IMR-90 (cell line): ENCODE measurements around the gene TTC7B. TPM values are rescaled to one million over a fixed set of nuclear protein-coding genes. Genes with fewer than 3 reads are reported as not detected.

ENCODE experiments used
- ATAC-seq: fragments of 200-7000 bp; cut with Tn5 transposase; 2 replicates; pipeline ENCODE4 v1.9.1; 2020; ENCODE audit warnings: low read depth, mild to moderate bottlenecking, moderate library complexity
- BruUV-seq: library from RNA; stranded (reverse); fragments of 400-500 nt; replicated peaks from 2 replicates; lab custom pipeline; 2021; lab: Mats Ljungman, UMichigan
- CTCF ChIA-PET: fragments of 300-600 bp; formaldehyde crosslinking; extraction: SDS; loops from one replicate; lab custom pipeline; 2021; ENCODE audit warnings: antibody characterized with exemption; lab: Yijun Ruan, JAX
- POLR2A ChIA-PET: fragments of 300-600 bp; sonication (Branson Sonifier 250); formaldehyde crosslinking; loops from one replicate; lab custom pipeline; 2022; ENCODE audit warnings: antibody characterized with exemption; ENCODE audit not compliant: unreplicated experiment; lab: Charles Lee
- DNase-seq: peaks from one replicate; pipeline ENCODE4 v3.0.0; 2013
- H2AFZ ChIP-seq: replicated peaks from 2 replicates; pipeline ENCODE3; 2013; ENCODE audit warnings: low read length, mild to moderate bottlenecking; ENCODE audit not compliant: poor library complexity
- H2AK5ac ChIP-seq: 2 replicates; pipeline ENCODE4 v1.6.1; 2013; ENCODE audit warnings: low read depth, low read length, inconsistent platforms
- H2AK9ac ChIP-seq: replicated peaks from 2 replicates; pipeline ENCODE3; 2013; ENCODE audit warnings: mild to moderate bottlenecking, low read depth, low read length, moderate library complexity; ENCODE audit not compliant: poor library complexity
- H2BK120ac ChIP-seq: 2 replicates; pipeline ENCODE4 v1.6.1; 2013; ENCODE audit warnings: low read depth, low read length, inconsistent platforms
- H2BK15ac ChIP-seq: 3 replicates; pipeline ENCODE4 v1.6.1; 2013; ENCODE audit warnings: low read depth, low read length, inconsistent platforms
- H2BK20ac ChIP-seq: 2 replicates; pipeline ENCODE4 v1.6.1; 2013; ENCODE audit warnings: low read depth, mild to moderate bottlenecking, inconsistent platforms, low read length, moderate library complexity
- H2BK5ac ChIP-seq: 2 replicates; pipeline ENCODE4 v1.6.1; 2013; ENCODE audit warnings: mild to moderate bottlenecking, low read depth, low read length, inconsistent platforms; ENCODE audit not compliant: poor library complexity, severe bottlenecking
- H3K14ac ChIP-seq: replicated peaks from 2 replicates; pipeline ENCODE4 v1.6.1; 2013; ENCODE audit warnings: low read depth, low read length, inconsistent platforms
- H3K18ac ChIP-seq: 2 replicates; pipeline ENCODE4 v1.6.1; 2013; ENCODE audit warnings: low read depth, low read length, control low read depth
- H3K23ac ChIP-seq: 2 replicates; pipeline ENCODE4 v1.6.1; 2013; ENCODE audit warnings: low read depth, low read length, inconsistent platforms
- H3K27ac ChIP-seq: 2 replicates; pipeline ENCODE4 v1.5.1; 2013; ENCODE audit warnings: mild to moderate bottlenecking, control low read depth, low read length; ENCODE audit not compliant: insufficient read depth
- H3K27me3 ChIP-seq: 2 replicates; pipeline ENCODE4 v1.6.1; 2013; ENCODE audit warnings: low read length; ENCODE audit not compliant: control insufficient read depth, insufficient read depth
- H3K36me3 ChIP-seq: 2 replicates; pipeline ENCODE4 v1.6.1; 2013; ENCODE audit warnings: low read length, mixed read lengths; ENCODE audit not compliant: control insufficient read depth, insufficient read depth
- H3K4ac ChIP-seq: 2 replicates; pipeline ENCODE4 v1.6.1; 2013; ENCODE audit warnings: low read depth, low read length, inconsistent platforms
- H3K4me1 ChIP-seq: 2 replicates; pipeline ENCODE4 v1.6.1; 2013; ENCODE audit warnings: low read length, mixed read lengths; ENCODE audit not compliant: control insufficient read depth, insufficient read depth
- H3K4me2 ChIP-seq: 2 replicates; pipeline ENCODE4 v1.6.1; 2013; ENCODE audit warnings: low read depth, mild to moderate bottlenecking, control low read depth, low read length, moderate library complexity
- H3K4me3 ChIP-seq: 2 replicates; pipeline ENCODE4 v1.5.1; 2013; ENCODE audit warnings: low read depth, mild to moderate bottlenecking, control low read depth, low read length, moderate library complexity; ENCODE audit not compliant: insufficient read depth
- H3K56ac ChIP-seq: 2 replicates; pipeline ENCODE4 v1.6.1; 2013; ENCODE audit warnings: low read length, inconsistent platforms; ENCODE audit not compliant: insufficient read depth; ENCODE audit errors: extremely low read depth
- H3K79me1 ChIP-seq, 2 experiments: 2 replicates each; pipeline ENCODE4 v1.6.1; 2013; ENCODE audit warnings: low read length in 2 of 2, inconsistent platforms in 1 of 2, low read depth in 1 of 2
- H3K9ac ChIP-seq: 2 replicates; pipeline ENCODE4 v1.6.1; 2013; ENCODE audit warnings: low read depth, low read length, control low read depth
- H3K9me1 ChIP-seq: 2 replicates; pipeline ENCODE4 v1.6.1; 2013; ENCODE audit warnings: low read length, inconsistent platforms; ENCODE audit not compliant: insufficient read depth
- H3K9me3 ChIP-seq: 2 replicates; pipeline ENCODE4 v1.6.1; 2013; ENCODE audit warnings: low read length; ENCODE audit not compliant: control insufficient read depth, insufficient read depth
- H4K20me1 ChIP-seq: 2 replicates; pipeline ENCODE4 v1.6.1; 2013; ENCODE audit warnings: low read length, inconsistent platforms; ENCODE audit not compliant: insufficient read depth
- H4K5ac ChIP-seq: 2 replicates; pipeline ENCODE4 v1.6.1; 2013; ENCODE audit warnings: mild to moderate bottlenecking, low read depth, low read length, control low read depth
- H4K8ac ChIP-seq, 2 experiments: 2 replicates each; pipeline ENCODE4 v1.6.1; 2013; ENCODE audit warnings: low read depth in 2 of 2, low read length in 2 of 2, control low read depth in 1 of 2, inconsistent platforms in 1 of 2
- H4K91ac ChIP-seq: 2 replicates; pipeline ENCODE4 v1.6.1; 2013; ENCODE audit warnings: low read depth, low read length, inconsistent platforms; ENCODE audit not compliant: insufficient read depth
- BHLHE40 ChIP-seq: fragments of 150-350 bp; IDR thresholded peaks from 2 replicates; pipeline ENCODE4 v1.6.1; 2016; ENCODE audit warnings: mild to moderate bottlenecking, low read depth, low read length
- FOS ChIP-seq: fragments of 150-350 bp; IDR thresholded peaks from 2 replicates; pipeline ENCODE4 v1.6.1; 2016; ENCODE audit warnings: low read depth, low read length
- MAFK ChIP-seq: IDR thresholded peaks from 2 replicates; pipeline ENCODE4 v1.6.1; 2012; ENCODE audit warnings: low read depth, low read length, improper control_type of control experiment
- MXI1 ChIP-seq: IDR thresholded peaks from 2 replicates; pipeline ENCODE4 v1.6.1; 2012; ENCODE audit warnings: low read depth, mild to moderate bottlenecking, low read length, moderate library complexity, borderline replicate concordance
- NFE2L2 ChIP-seq: fragments of 150-350 bp; IDR thresholded peaks from 2 replicates; pipeline ENCODE4 v1.6.1; 2016; ENCODE audit warnings: low read depth, mild to moderate bottlenecking, low read length
- RCOR1 ChIP-seq: IDR thresholded peaks from 2 replicates; pipeline ENCODE4 v1.6.1; 2012; ENCODE audit warnings: mild to moderate bottlenecking, low read length, improper control_type of control experiment; ENCODE audit not compliant: insufficient replicate concordance
- whole genome bisulfite sequencing, 2 experiments: methylation state at CpG; one replicate each; pipeline versions ENCODE4 v1.1.5 to v1.1.7; 2013; ENCODE audit warnings: missing lambda C conversion rate in 2 of 2; ENCODE audit not compliant: insufficient read length in 1 of 2; ENCODE audit errors: extremely low coverage in 2 of 2; 5-methylcytosine and 5-hydroxymethylcytosine counted together
- dilution Hi-C: fragments of 300-500 bp; cut with HindIII; formaldehyde crosslinking; loops from one replicate; pipeline ENCODE4 v1.14.3; 2018; ENCODE audit warnings: low sequenced_read_pairs; ENCODE audit not compliant: unreplicated experiment
- in situ Hi-C: fragments of 300-500 bp; cut with MboI; formaldehyde crosslinking; loops from 3 replicates; pipeline ENCODE4 v1.14.3; 2019; ENCODE audit warnings: low sequenced_read_pairs, inconsistent platforms, mixed read lengths
- intact Hi-C: fragments of 100-400 bp; cut with micrococcal nuclease; formaldehyde crosslinking; loops from 2 replicates; pipeline ENCODE4 v1.10.0; 2022
- polyA plus RNA-seq, 3 experiments: library from polyadenylated mRNA; depleted of rRNA; stranded (reverse); fragments of >200 nt; gene quantifications; 2 replicates each; pipeline ENCODE4 v1.2.3, GENCODE V29; 2012; ENCODE audit warnings: low replicate concordance in 1 of 3
- total RNA-seq: library from RNA; depleted of rRNA; stranded (reverse); fragments of >200 nt; gene quantifications from 2 replicates; pipeline ENCODE4 v1.2.3, GENCODE V29; 2012
- TF ChIP-seq, protein P1 (sequence below): conservative IDR thresholded peaks from 2 replicates; pipeline ENCODE4 v1.5.1; 2012; ENCODE audit warnings: mild to moderate bottlenecking, low read depth, low read length, improper control_type of control experiment
- TF ChIP-seq, protein P2 (sequence below): fragments of 150-350 bp; IDR thresholded peaks from 2 replicates; pipeline ENCODE4 v1.6.1; 2016; ENCODE audit warnings: low read depth, mild to moderate bottlenecking, low read length, moderate library complexity, borderline replicate concordance

The TTC7B gene
- total and polyA plus RNA-seq, 2 of the 4 experiments (the other 2 are of a cell fraction): 18.1 to 35.3 TPM

DNA sequence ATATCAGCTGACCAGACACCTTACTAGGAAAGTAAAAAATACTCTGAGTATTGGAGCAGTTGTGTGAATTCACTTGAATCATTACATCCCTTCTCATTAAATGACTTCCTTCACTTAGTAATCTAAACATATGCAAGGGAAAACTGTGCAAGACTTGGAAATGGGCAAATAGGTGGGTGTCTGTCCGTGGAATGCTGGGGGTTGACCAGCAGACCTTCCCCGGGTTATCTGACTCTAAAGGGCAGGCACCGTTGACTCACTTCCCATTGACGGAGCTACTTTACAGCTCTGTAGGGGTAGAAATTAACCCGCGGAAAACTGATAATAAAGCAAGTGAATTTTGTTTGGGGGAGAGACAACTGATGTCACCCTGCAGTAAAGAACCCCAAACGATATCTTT lies 199.3 kb downstream of the TTC7B start:
- H2AK9ac ChIP-seq: no peak overlapping the region
- H2BK5ac ChIP-seq: no peak overlapping the region
- H4K8ac ChIP-seq: no peak overlapping the region
- peaks cover 7% of the 10 kb centered on the region; the same call in 1 of the 2 replicates for H3K36me3 ChIP-seq
- H3K18ac ChIP-seq: no peak overlapping the region
- H3K14ac ChIP-seq: no peak overlapping the region
- DNase-seq (peak; percentile 34), ATAC-seq (peak; percentile 67)
- H3K79me1 ChIP-seq: no peaks in the 10 kb centered on the region
- no peak overlapping the region for H4K91ac ChIP-seq
- H3K4me3 ChIP-seq: no peak overlapping the region
- in situ Hi-C loops: no loop called here
- no peaks in the 10 kb centered on the region for H4K20me1 ChIP-seq
- no CpG with 5 or more reads among the region's 7 CpGs for WGBS, 2 experiments
- H2AK5ac ChIP-seq: no peak overlapping the region
- ChIA-PET POLR2A (no interaction called here), CTCF (no interaction called here)
- no peaks in the 10 kb centered on the region; the same call in 1 of the 2 replicates for H3K9me1 ChIP-seq
- H3K27me3 ChIP-seq: no peaks in the 10 kb centered on the region
- no peak overlapping the region for H3K27ac ChIP-seq
- H2BK120ac ChIP-seq: no peak overlapping the region
- no peak for TF ChIP-seq RCOR1
- no peak for TF ChIP-seq FOS
- TF ChIP-seq NFE2L2: no peak
- TF ChIP-seq, protein P1, sequence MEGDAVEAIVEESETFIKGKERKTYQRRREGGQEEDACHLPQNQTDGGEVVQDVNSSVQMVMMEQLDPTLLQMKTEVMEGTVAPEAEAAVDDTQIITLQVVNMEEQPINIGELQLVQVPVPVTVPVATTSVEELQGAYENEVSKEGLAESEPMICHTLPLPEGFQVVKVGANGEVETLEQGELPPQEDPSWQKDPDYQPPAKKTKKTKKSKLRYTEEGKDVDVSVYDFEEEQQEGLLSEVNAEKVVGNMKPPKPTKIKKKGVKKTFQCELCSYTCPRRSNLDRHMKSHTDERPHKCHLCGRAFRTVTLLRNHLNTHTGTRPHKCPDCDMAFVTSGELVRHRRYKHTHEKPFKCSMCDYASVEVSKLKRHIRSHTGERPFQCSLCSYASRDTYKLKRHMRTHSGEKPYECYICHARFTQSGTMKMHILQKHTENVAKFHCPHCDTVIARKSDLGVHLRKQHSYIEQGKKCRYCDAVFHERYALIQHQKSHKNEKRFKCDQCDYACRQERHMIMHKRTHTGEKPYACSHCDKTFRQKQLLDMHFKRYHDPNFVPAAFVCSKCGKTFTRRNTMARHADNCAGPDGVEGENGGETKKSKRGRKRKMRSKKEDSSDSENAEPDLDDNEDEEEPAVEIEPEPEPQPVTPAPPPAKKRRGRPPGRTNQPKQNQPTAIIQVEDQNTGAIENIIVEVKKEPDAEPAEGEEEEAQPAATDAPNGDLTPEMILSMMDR: no peak
- no peak for TF ChIP-seq MAFK
- TF ChIP-seq, protein P2, sequence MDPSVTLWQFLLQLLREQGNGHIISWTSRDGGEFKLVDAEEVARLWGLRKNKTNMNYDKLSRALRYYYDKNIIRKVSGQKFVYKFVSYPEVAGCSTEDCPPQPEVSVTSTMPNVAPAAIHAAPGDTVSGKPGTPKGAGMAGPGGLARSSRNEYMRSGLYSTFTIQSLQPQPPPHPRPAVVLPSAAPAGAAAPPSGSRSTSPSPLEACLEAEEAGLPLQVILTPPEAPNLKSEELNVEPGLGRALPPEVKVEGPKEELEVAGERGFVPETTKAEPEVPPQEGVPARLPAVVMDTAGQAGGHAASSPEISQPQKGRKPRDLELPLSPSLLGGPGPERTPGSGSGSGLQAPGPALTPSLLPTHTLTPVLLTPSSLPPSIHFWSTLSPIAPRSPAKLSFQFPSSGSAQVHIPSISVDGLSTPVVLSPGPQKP: no peak
- no peak for TF ChIP-seq MXI1
- no peak for TF ChIP-seq BHLHE40
- no peak overlapping the region for H3K23ac ChIP-seq
- dilution Hi-C loops: no loop called here
- H2BK15ac ChIP-seq: no peak overlapping the region
- H3K4me2 ChIP-seq: no peak overlapping the region
- BruUV-seq: no TSS peak
- H2AFZ ChIP-seq: no peak overlapping the region
- H3K4ac ChIP-seq: no peak overlapping the region
- H2BK20ac ChIP-seq: no peak overlapping the region
- H3K9me3 ChIP-seq: no peaks in the 10 kb centered on the region
- H4K5ac ChIP-seq: no peak overlapping the region
- no peak overlapping the region for H3K9ac ChIP-seq
- H3K56ac ChIP-seq: no peak overlapping the region
- H3K4me1 ChIP-seq: no peaks in the 10 kb centered on the region
- intact Hi-C loops: no loop called here
